Activated CD4-positive, alpha-beta T cell treated with anti-CD3 and anti-CD28 coated beads for 36 hours (primary cell): Measurements from ENCODE around the gene DGCR8. TPM values are rescaled to one million over a fixed set of nuclear protein-coding genes. Genes with fewer than 3 reads are reported as not detected.

Source experiments
- ATAC-seq: fragments of 200-7000 bp; cut with Tn5 transposase; one replicate; pipeline ENCODE4 v1.10.0; 2021; ENCODE audit warnings: mild to moderate bottlenecking, moderate library complexity
- CTCF ChIA-PET: fragments of 350-600 bp; sonication (Branson Sonifier 250); formaldehyde crosslinking; loops from one replicate; lab custom pipeline; 2021; ENCODE audit warnings: antibody characterized with exemption; lab: Charles Lee
- POLR2A ChIA-PET: fragments of 350-600 bp; sonication (Branson Sonifier 250); formaldehyde crosslinking; loops from one replicate; lab custom pipeline; 2021; ENCODE audit warnings: antibody characterized with exemption, inconsistent platforms; lab: Charles Lee
- DNase-seq: peaks from one replicate; pipeline ENCODE4 v3.0.0-alpha.2; 2020
- H3K27ac Mint-ChIP-seq: one replicate; pipeline ENCODE4 v1.8.0; 2021; ENCODE audit warnings: mixed read lengths
- H3K27me3 Mint-ChIP-seq: one replicate; pipeline ENCODE4 v1.8.0; 2021; ENCODE audit warnings: mixed read lengths
- H3K36me3 Mint-ChIP-seq: one replicate; pipeline ENCODE4 v1.8.0; 2021; ENCODE audit warnings: low read depth, mixed read lengths
- H3K4me1 Mint-ChIP-seq: one replicate; pipeline ENCODE4 v1.8.0; 2021; ENCODE audit warnings: mixed read lengths
- H3K4me3 Mint-ChIP-seq: one replicate; pipeline ENCODE4 v1.8.0; 2021; ENCODE audit warnings: mild to moderate bottlenecking, moderate library complexity, mixed read lengths
- H3K9me3 Mint-ChIP-seq: one replicate; pipeline ENCODE4 v1.8.0; 2021; ENCODE audit warnings: low read depth, mixed read lengths
- intact Hi-C, 2 experiments: fragments of 100-400 bp; cut with DNase I in 1 of 2; cut with micrococcal nuclease in 1 of 2; formaldehyde crosslinking; loops; one replicate each; pipeline versions ENCODE4 v1.14.2 to v1.15.1; 2022 to 2024; cut with DNase I, micrococcal nuclease
- total RNA-seq, 2 experiments: library from RNA; stranded (reverse); gene quantifications; one replicate each; pipeline ENCODE4 v1.2.3, GENCODE V29; 2021

The DGCR8 gene
- total RNA-seq, 2 experiments from 2014 or later, result 31.8 to 32.3 TPM

DNA sequence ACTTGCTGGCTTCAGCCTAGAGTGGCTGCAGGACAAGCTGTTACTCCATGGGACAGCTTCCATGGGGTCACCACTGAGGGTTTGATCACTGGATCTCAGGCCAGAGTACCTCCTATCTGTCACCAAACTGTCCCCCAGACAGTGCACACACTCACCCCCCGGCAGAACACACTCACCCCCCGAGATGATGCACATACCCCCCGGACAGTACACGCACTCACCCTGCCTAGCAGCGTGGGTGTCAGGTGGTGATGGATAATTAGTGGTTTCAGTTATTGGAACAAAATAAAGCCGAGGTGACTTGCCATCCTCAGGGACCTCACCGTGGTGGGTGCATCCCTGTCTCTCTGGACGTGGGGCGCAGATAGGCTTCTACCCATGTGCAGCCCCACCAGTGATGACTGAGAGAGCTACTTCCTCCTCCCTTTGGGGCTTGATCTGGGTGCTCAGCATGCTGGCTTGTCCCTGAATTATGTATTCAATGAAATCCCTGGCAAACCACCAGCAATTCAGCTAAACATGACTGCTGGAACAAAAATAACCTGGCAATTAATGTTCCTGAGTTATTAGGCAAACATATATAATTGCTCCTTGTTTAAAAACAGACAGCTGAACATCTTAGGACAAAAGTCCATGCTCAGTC, 40.2 kb upstream of the DGCR8 start:
- intact Hi-C loops, result loop anchor here in 1 of 2 experiments (5.0 kb wide), 1 partner anchor 62 kb away; no protein-coding TSS in a partner anchor
- no peak overlapping the region for H3K27ac Mint-ChIP-seq
- POLR2A ChIA-PET, result no interaction called here
- ATAC-seq (no peak), DNase-seq (no peak)
- H3K4me3 Mint-ChIP-seq, result no peak overlapping the region
- peaks cover 16% of the 10 kb centered on the region for H3K4me1 Mint-ChIP-seq
- CTCF ChIA-PET, result no interaction called here
- H3K36me3 Mint-ChIP-seq, result peaks cover 17% of the 10 kb centered on the region
- H3K27me3 Mint-ChIP-seq, result no peaks in the 10 kb centered on the region
- H3K9me3 Mint-ChIP-seq, result no peaks in the 10 kb centered on the region

DNA sequence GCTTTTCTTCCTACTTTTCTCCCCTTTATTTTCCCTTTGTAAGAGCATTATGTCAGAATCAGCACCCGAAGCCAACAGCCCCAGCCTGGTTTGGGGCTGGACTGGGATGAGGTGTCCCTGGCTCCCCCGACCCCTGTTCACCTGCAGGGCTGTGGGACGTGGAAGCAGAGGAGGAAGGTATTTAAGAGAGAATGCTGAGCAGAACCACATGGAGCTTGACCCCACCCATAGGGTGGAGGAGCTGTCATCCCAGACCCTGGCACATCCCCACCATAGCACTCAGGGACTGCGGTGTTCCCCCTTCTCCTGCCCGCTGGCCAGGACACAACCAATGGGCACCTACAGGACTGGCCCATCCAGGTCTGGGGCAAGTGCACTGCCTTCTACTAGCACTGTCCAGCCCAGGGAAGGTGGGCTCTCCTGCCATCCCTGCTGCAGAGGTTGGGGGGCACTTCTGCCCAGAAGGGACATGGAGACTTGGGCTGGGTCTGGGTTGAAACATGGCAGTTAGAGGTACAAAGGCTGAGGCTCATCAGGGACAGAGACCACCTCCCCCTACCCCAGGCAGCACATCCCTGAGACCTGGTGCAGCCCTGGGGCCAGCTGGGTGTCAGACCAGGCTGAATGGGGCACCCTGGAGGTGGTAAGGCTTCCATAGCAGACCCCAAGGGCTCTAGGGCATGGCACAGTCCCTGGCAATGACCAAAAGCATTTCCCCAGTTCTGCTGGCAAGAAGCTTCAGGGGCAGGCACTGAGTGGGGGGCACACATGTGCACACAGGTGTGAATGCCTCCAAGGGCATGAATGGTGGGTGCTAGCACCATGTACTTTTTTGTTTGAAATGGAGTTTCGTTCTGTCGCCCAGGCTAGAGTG, 39.5 kb upstream of the DGCR8 start:
- Mint-ChIP-seq H3K4me3 (no peak overlapping the region), H3K36me3 (peaks cover 17% of the 10 kb centered on the region), H3K27me3 (no peaks in the 10 kb centered on the region), H3K9me3 (no peaks in the 10 kb centered on the region), H3K27ac (no peak overlapping the region), H3K4me1 (peaks cover 16% of the 10 kb centered on the region)
- ChIA-PET POLR2A (no interaction called here), CTCF (no interaction called here)
- no peak for ATAC-seq
- intact Hi-C loops, result no loop called here
- no peak for DNase-seq

DNA sequence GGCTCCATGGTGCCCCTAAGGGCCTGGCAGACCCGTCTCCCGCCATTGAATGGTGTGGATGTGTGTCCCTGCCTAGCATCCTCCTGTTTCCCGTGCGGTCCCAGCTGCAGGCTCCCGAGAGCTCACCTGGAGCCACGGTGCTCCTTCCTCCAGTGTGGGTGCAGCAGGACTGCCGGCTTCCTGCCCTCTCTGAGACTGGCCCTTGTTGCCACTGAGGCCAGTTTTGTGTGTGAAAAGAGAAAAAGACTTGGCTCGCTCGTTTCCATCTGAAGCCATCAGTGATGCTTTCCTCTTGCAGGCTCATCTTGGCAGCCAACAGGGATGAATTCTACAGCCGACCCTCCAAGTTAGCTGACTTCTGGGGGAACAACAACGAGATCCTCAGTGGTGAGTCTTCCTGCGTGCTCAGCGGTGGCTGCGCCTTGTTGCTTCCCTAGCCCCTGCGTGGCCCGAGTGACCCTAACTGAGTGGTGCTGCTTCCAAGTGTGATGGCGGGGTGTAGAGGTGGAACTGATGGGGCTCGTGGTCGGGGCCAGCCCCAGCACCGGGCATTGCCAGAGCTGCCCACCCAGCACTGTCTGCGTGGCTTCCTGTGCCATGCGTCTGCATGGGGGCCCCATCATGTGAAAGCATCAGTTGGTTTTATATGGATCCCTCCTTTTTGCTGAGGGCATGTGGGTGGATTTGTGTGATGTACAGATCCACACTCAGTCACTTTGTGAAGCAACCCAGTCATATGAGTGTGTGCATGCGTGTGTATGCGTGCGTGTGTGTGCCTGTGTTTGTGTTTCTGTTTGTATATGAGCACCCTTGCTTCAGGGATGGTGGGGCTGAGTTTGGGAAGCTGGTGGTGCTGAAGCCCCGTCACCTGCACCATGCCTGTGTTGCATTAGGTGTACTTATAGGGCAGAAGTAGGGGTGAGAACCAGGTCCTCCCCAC, 36.7 kb upstream of the DGCR8 start:
- Mint-ChIP-seq H3K36me3 (peaks cover 32% of the 10 kb centered on the region), H3K4me3 (no peak overlapping the region), H3K4me1 (peaks cover 7% of the 10 kb centered on the region), H3K27me3 (no peaks in the 10 kb centered on the region), H3K27ac (no peak overlapping the region), H3K9me3 (peaks cover 4% of the 10 kb centered on the region)
- intact Hi-C loops, result no loop called here
- DNase-seq, result no peak
- ChIA-PET POLR2A (no interaction called here), CTCF (interaction anchor here (0.7 kb wide), 1 partner anchor 26 kb away, joined by 3 read pairs; no protein-coding TSS in a partner anchor)
- ATAC-seq, result no peak

DNA sequence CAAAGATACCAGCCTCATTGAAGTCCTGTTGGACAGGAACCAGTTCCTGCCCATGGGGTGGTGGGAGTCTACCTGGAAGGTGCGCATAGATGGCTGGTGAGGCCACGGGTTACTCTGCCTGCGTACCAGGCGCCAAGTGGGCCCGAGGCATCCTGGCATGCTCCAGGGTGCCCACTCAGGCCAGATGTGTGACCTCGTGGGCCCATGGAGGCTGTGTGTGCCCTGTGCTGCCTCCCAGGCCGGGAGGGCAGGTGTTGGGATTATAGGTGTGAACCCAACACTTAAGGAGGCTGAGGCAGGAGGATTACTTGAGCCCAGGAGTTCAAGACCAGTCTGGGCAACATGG, 36.1 kb upstream of the DGCR8 start:
- no peak overlapping the region for H3K27ac Mint-ChIP-seq
- ChIA-PET POLR2A (no interaction called here), CTCF (no interaction called here)
- peaks cover 37% of the 10 kb centered on the region for H3K36me3 Mint-ChIP-seq
- peaks cover 4% of the 10 kb centered on the region for H3K9me3 Mint-ChIP-seq
- ATAC-seq (no peak), DNase-seq (no peak)
- H3K4me1 Mint-ChIP-seq, result peaks cover 10% of the 10 kb centered on the region
- no peaks in the 10 kb centered on the region for H3K27me3 Mint-ChIP-seq
- H3K4me3 Mint-ChIP-seq, result no peak overlapping the region
- intact Hi-C loops, result no loop called here

DNA sequence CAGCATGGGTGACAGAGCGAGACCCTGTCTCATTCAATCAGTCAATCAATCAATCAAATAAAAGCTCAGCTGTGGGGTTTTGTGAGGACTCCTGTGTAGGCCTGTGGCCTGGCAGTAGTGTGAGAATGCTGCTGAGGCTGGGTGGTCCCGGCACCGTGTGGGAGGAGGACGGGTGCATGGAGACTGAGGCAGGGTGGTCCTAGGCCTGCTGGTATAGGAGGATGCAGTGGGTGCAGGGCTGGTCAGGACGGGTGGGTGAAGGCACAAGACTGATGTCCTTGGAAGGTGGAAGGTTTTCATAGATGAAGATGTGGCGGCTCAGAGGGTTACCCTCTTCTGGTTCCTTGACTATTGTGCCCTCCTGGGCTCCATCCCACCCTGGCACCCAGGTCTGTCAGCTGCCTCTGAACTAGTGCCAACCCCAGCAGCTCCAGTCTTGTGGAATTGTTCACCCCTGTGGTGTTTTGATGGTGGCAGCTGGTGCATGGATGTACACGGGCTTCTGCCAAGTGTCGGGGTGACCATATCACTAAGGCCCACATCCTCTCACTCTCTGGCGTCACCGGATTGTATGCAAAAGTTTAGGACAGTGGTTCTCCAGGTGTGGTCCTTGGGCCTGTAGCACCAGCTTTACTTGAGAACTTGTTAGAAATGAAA, 35.4 kb upstream of the DGCR8 start:
- H3K4me1 Mint-ChIP-seq, result peaks cover 10% of the 10 kb centered on the region
- ChIA-PET POLR2A (interaction anchor here (0.7 kb wide), 1 partner anchor 23 kb away, joined by 5 read pairs; no protein-coding TSS in a partner anchor), CTCF (interaction anchor here (1.0 kb wide), 1 partner anchor 11 kb away, joined by 3 read pairs; no protein-coding TSS in a partner anchor)
- H3K9me3 Mint-ChIP-seq, result peaks cover 4% of the 10 kb centered on the region
- peaks cover 41% of the 10 kb centered on the region for H3K36me3 Mint-ChIP-seq
- no peak for ATAC-seq
- no peak overlapping the region for H3K27ac Mint-ChIP-seq
- H3K27me3 Mint-ChIP-seq, result no peaks in the 10 kb centered on the region
- intact Hi-C loops, result loop anchor here in 1 of 2 experiments (5.0 kb wide), 1 partner anchor 53 kb away; no protein-coding TSS in a partner anchor
- no peak overlapping the region for H3K4me3 Mint-ChIP-seq
- no peak for DNase-seq

DNA sequence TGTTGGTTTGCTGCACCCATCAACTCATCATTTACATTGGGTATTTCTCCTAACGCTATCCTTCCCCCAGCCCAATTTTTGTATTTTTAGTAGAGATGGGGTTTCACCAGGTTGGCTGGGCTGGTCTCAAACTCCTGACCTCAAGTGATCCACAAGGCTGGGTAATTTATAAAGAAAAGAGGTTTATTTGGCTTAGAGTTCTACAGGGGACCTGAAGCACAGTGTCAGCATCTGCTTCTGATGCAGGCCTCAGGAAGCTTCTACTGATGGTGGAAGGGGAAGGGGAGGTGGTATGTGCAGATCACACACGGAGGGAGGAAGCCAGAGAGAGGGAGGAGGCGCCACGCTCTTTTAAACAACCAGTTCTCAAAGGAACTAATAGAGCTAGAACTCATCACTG, 33.3 kb upstream of the DGCR8 start:
- peaks cover 10% of the 10 kb centered on the region for H3K4me1 Mint-ChIP-seq
- H3K27me3 Mint-ChIP-seq, result no peaks in the 10 kb centered on the region
- no peak for ATAC-seq
- peaks cover 4% of the 10 kb centered on the region for H3K9me3 Mint-ChIP-seq
- ChIA-PET POLR2A (no interaction called here), CTCF (no interaction called here)
- intact Hi-C loops, result loop anchor here in 1 of 2 experiments (5.0 kb wide), 1 partner anchor 51 kb away; no protein-coding TSS in a partner anchor
- peaks cover 46% of the 10 kb centered on the region for H3K36me3 Mint-ChIP-seq
- H3K4me3 Mint-ChIP-seq, result no peak overlapping the region
- no peak for DNase-seq
- H3K27ac Mint-ChIP-seq, result no peak overlapping the region

DNA sequence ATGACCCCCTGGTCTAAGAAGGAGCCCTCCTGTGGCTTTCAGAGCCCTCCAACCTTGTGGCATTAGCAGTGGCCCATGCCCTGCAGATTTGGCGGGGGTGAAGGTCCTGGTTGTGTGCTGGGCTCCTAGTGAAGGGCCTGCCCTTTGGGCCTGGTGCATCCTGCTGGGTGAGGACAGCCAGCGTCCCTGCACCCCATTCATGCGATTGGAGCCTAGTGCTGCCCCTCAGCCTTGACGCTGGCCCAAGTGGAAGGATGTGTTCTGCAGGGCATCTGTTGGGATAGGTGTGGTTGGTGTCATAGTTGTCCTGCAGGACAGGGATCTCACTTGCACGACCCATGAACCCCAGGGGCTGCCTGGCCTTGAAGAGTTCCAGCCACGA, 28.1 kb upstream of the DGCR8 start:
- Mint-ChIP-seq H3K4me1 (peaks cover 7% of the 10 kb centered on the region), H3K4me3 (no peak overlapping the region), H3K9me3 (peaks cover 4% of the 10 kb centered on the region), H3K27me3 (no peaks in the 10 kb centered on the region), H3K36me3 (peaks cover 31% of the 10 kb centered on the region), H3K27ac (no peak overlapping the region)
- ChIA-PET POLR2A (no interaction called here), CTCF (interaction anchor here (0.6 kb wide), 1 partner anchor 40 kb away, joined by 3 read pairs; no protein-coding TSS in a partner anchor)
- intact Hi-C loops, result no loop called here
- DNase-seq, result no peak
- no peak for ATAC-seq

DNA sequence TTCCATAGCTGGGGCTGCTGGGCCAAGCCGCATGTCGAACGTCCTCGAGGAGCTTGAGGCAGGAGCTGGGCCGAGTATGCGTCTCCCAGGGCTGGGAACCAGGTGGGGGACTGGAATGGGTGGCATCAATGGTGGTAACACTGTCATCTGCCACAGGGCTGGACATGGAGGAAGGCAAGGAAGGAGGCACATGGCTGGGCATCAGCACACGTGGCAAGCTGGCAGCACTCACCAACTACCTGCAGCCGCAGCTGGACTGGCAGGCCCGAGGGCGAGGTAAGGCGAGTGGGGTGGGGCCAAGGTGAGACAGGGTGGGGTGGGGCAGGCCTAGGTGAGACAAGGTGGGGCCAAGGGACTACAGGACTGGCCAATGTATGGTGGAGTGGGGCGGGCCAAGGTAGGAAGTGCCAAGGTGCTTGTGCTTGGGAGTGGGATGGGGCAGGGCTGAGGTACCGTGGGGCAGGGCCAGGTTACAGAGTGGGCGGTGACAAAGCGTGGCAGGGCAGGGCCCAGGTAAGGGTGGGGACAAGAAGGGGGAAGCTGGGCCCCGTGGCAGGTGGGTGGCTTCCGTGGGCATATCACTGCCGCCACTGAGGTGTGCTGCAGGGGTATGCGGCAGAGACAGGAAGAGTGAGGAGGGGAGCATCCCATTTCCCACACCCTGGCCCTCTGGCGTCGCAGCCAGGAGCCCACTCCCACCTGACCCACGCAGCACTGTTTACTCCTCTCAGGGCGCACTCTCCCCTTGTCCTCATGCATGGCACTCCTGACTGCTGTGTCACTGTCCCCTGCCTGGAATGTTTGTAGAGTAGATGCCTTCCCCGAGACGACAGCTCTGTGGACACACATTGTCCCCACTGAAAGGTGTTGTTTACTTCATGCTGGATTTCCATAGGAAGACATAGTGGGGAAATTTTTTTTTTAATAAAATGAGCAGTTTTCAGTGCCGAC, 27.5 kb upstream of the DGCR8 start:
- peaks cover 4% of the 10 kb centered on the region for H3K9me3 Mint-ChIP-seq
- H3K36me3 Mint-ChIP-seq, result peaks cover 26% of the 10 kb centered on the region
- POLR2A ChIA-PET, result no interaction called here
- no peak for ATAC-seq
- intact Hi-C loops, result no loop called here
- no peak overlapping the region for H3K4me3 Mint-ChIP-seq
- no peak for DNase-seq
- CTCF ChIA-PET, result interaction anchor here (0.6 kb wide), 1 partner anchor 40 kb away, joined by 3 read pairs; no protein-coding TSS in a partner anchor
- no peak overlapping the region for H3K27ac Mint-ChIP-seq
- H3K4me1 Mint-ChIP-seq, result peaks cover 7% of the 10 kb centered on the region
- no peaks in the 10 kb centered on the region for H3K27me3 Mint-ChIP-seq

DNA sequence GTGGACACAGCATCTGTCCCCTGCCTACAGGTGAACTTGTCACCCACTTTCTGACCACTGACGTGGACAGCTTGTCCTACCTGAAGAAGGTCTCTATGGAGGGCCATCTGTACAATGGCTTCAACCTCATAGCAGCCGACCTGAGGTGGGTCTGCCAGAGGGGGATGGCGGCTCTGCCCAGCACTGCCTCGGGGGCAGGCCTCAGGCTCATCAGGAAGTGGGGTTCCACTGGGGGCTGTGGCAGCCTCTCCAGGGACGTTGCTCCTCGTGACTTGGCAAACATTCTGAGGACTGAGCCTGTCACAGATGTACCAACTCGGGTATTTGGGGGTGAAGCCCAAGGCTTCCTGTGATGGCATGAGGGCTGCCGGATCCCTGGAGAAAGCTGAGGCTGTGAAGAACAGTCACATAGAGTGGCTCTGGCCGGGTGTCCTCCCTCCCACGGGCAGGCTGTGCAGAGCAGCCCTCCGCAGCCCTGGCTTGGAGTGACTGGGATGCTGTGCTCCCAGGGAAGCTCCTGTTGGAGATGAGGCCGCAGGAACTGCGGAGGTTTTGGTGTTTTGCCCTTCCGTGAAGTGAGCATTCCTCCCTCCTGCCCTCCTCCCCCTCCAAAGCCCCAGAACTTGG, 26.5 kb upstream of the DGCR8 start:
- POLR2A ChIA-PET, result no interaction called here
- Mint-ChIP-seq H3K36me3 (peaks cover 21% of the 10 kb centered on the region), H3K27ac (no peak overlapping the region), H3K4me3 (no peak overlapping the region), H3K4me1 (peaks cover under 1% of the 10 kb centered on the region), H3K27me3 (no peaks in the 10 kb centered on the region), H3K9me3 (no peaks in the 10 kb centered on the region)
- CTCF ChIA-PET, result no interaction called here
- ATAC-seq (no peak), DNase-seq (no peak)
- intact Hi-C loops, result no loop called here

DNA sequence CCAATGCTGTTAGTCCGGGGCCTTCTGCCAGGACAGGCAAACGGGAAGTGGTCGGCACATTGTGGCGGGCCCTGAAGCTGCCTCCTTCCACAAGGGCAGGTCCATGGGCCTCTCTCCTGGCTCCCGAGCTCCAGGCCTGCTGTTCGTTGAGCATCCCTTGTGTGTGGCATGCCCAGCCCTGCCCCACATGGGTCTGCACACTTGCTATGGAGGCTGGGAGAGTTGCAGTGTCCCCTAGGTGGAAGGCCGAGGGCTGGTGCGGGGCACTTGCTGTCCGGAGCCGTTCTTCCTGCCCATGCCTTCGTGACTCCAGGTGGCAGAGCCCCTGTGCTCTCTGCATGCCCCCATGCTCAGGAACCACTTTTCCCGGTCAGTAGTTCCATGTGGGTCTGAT, 26.0 kb upstream of the DGCR8 start:
- intact Hi-C loops, result no loop called here
- Mint-ChIP-seq H3K9me3 (no peaks in the 10 kb centered on the region), H3K4me1 (no peaks in the 10 kb centered on the region), H3K4me3 (no peak overlapping the region), H3K27ac (no peak overlapping the region), H3K36me3 (peaks cover 15% of the 10 kb centered on the region), H3K27me3 (no peaks in the 10 kb centered on the region)
- ATAC-seq (no peak), DNase-seq (no peak)
- ChIA-PET CTCF (no interaction called here), POLR2A (no interaction called here)
